PC-9 (cell line): ENCODE data around the gene RFX7. TPM values are rescaled to one million over a fixed set of nuclear protein-coding genes. Genes with fewer than 3 reads are reported as not detected.

Source experiments
- BruUV-seq: library from RNA; stranded (reverse); fragments of 400-500 nt; replicated peaks from 2 replicates; lab custom pipeline; 2021; lab: Mats Ljungman, UMichigan
- CTCF ChIA-PET: fragments of 300-600 bp; sonication (Branson Sonifier 250); formaldehyde crosslinking; loops from one replicate; lab custom pipeline; 2022; ENCODE audit warnings: antibody characterized with exemption; lab: Charles Lee
- POLR2A ChIA-PET: fragments of 300-600 bp; sonication (Branson Sonifier 250); formaldehyde crosslinking; loops from one replicate; lab custom pipeline; 2022; ENCODE audit warnings: antibody characterized with exemption; ENCODE audit not compliant: unreplicated experiment; lab: Charles Lee
- DNase-seq, 2 experiments: peaks; one replicate each; pipeline versions ENCODE4 v3.0.0 to v3.0.0-alpha.2; 2015 to 2022; ENCODE audit warnings: mixed read lengths in 1 of 2
- H2AFZ ChIP-seq: fragments of 200-600 bp; sonication (generic); 2 replicates; pipeline ENCODE4 v1.8.1; 2017; ENCODE audit warnings: antibody characterized with exemption
- H3F3A ChIP-seq: fragments of 200-600 bp; sonication (generic); 2 replicates; pipeline ENCODE4 v1.8.1; 2017; ENCODE audit warnings: antibody characterized with exemption, mild to moderate bottlenecking, low read depth; ENCODE audit not compliant: insufficient read depth
- H3K27ac ChIP-seq: fragments of 200-600 bp; sonication (generic); 2 replicates; pipeline ENCODE4 v1.6.1; 2016; ENCODE audit warnings: mixed run types
- H3K27me3 ChIP-seq: fragments of 200-600 bp; sonication (generic); 2 replicates; pipeline ENCODE4 v1.6.1; 2016; ENCODE audit warnings: low read depth, mixed run types; ENCODE audit not compliant: insufficient read depth
- H3K36me3 ChIP-seq: fragments of 200-600 bp; sonication (generic); 2 replicates; pipeline ENCODE4 v1.6.1; 2016; ENCODE audit warnings: low read depth, mixed run types
- H3K4me1 ChIP-seq: fragments of 200-600 bp; sonication (generic); replicated peaks from 2 replicates; pipeline ENCODE4 v1.6.1; 2016; ENCODE audit warnings: mixed run types; ENCODE audit not compliant: insufficient read depth
- H3K4me2 ChIP-seq: fragments of 200-600 bp; sonication (generic); 2 replicates; pipeline ENCODE4 v1.6.1; 2017; ENCODE audit warnings: mixed run types
- H3K4me3 ChIP-seq: fragments of 200-600 bp; sonication (generic); 2 replicates; pipeline ENCODE4 v1.6.1; 2016; ENCODE audit warnings: mixed run types
- H3K79me2 ChIP-seq: fragments of 200-600 bp; sonication (generic); 2 replicates; pipeline ENCODE4 v1.6.1; 2017; ENCODE audit warnings: low read depth, mixed run types
- H3K9me2 ChIP-seq: fragments of 200-600 bp; sonication (generic); 2 replicates; pipeline ENCODE4 v1.8.1; 2017; ENCODE audit warnings: mild to moderate bottlenecking; ENCODE audit not compliant: insufficient read depth
- H3K9me3 ChIP-seq: fragments of 200-600 bp; sonication (generic); 2 replicates; pipeline ENCODE4 v1.8.1; 2016; ENCODE audit warnings: low read depth; ENCODE audit not compliant: insufficient read depth
- H4K20me1 ChIP-seq: fragments of 200-600 bp; sonication (generic); 2 replicates; pipeline ENCODE4 v1.8.1; 2017; ENCODE audit not compliant: insufficient read depth
- EZH2 ChIP-seq: fragments of 200-600 bp; sonication (generic); IDR thresholded peaks from 2 replicates; pipeline ENCODE4 v1.8.0; 2017; ENCODE audit warnings: antibody characterized with exemption, low read depth
- intact Hi-C: fragments of 100-400 bp; cut with micrococcal nuclease; formaldehyde crosslinking; loops from one replicate; pipeline ENCODE4 v1.10.0; 2022; ENCODE audit not compliant: unreplicated experiment
- total RNA-seq: library from RNA; stranded (reverse); gene quantifications from 2 replicates; pipeline ENCODE4 v1.2.3, GENCODE V29; 2021
- TF ChIP-seq, protein P1 (sequence below): fragments of 200-600 bp; sonication (generic); conservative IDR thresholded peaks from 2 replicates; pipeline ENCODE4 v1.6.1; 2017; ENCODE audit warnings: mixed run types, antibody characterized with exemption, mild to moderate bottlenecking, moderate library complexity

The RFX7 gene
- total RNA-seq, 1 experiment from 2014 or later, result 24.6 TPM

DNA sequence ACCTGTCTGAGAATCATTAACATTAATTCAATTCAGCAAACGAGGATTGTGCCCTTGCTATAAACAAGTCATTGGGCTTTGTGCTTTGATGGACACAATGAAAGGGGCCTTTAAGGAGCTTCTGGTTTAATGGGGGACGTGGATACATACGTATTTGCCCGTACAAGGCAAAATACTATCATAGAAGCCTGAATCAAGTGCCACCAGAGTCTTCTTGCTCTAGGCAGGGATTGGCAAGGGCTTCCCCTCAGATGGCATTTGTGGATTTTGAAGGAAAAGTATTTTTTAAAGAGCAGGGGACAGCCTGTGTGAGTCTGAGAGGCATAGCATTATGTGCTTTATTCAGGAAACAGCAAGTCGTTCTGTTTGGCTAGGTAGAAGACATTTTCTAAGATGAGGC, 166.6 kb downstream of the RFX7 start:
- TF ChIP-seq, protein P1, sequence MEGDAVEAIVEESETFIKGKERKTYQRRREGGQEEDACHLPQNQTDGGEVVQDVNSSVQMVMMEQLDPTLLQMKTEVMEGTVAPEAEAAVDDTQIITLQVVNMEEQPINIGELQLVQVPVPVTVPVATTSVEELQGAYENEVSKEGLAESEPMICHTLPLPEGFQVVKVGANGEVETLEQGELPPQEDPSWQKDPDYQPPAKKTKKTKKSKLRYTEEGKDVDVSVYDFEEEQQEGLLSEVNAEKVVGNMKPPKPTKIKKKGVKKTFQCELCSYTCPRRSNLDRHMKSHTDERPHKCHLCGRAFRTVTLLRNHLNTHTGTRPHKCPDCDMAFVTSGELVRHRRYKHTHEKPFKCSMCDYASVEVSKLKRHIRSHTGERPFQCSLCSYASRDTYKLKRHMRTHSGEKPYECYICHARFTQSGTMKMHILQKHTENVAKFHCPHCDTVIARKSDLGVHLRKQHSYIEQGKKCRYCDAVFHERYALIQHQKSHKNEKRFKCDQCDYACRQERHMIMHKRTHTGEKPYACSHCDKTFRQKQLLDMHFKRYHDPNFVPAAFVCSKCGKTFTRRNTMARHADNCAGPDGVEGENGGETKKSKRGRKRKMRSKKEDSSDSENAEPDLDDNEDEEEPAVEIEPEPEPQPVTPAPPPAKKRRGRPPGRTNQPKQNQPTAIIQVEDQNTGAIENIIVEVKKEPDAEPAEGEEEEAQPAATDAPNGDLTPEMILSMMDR, result no peak
- TF ChIP-seq EZH2, result no peak
- Histone ChIP-seq H3K27ac (no peak overlapping the region), H3K9me3 (no peaks in the 10 kb centered on the region), H3K27me3 (no peaks in the 10 kb centered on the region), H3K4me3 (no peak overlapping the region), H3K9me2 (no peaks in the 10 kb centered on the region), H3K79me2 (no peaks in the 10 kb centered on the region), H3K4me1 (peaks cover 9% of the 10 kb centered on the region; the same call in 1 of the 2 replicates), H2AFZ (no peak overlapping the region), H4K20me1 (no peaks in the 10 kb centered on the region), H3F3A (no peaks in the 10 kb centered on the region), H3K4me2 (no peak overlapping the region), H3K36me3 (no peaks in the 10 kb centered on the region)
- BruUV-seq, result no TSS peak
- ChIA-PET POLR2A (no interaction called here), CTCF (no interaction called here)
- intact Hi-C loops, result no loop called here
- DNase-seq, result no peak

DNA sequence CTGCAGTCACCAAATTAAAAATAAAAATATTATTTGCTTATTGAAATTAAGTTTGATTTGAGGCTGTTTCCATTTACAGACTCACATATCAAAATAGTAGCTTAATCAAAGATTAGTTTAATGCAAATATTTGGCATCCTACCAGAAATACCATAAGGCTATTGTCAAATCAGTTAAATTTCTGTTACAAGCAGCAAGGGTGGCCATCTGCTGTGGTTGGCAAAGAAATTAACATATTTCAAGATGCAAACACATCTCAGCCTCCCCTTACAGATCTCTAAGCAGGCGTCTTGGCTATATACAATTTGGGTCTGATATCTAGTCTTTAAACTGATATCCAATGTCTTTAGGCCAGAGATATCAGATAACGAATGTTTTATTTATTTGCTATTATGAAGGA, 167.0 kb downstream of the RFX7 start:
- Histone ChIP-seq H3K36me3 (no peaks in the 10 kb centered on the region), H4K20me1 (no peaks in the 10 kb centered on the region), H3K4me2 (no peak overlapping the region), H3K27me3 (no peaks in the 10 kb centered on the region), H3K79me2 (no peaks in the 10 kb centered on the region), H3K4me3 (no peak overlapping the region), H3K4me1 (peaks cover 5% of the 10 kb centered on the region; the same call in 1 of the 2 replicates), H3K9me3 (no peaks in the 10 kb centered on the region), H3K27ac (no peak overlapping the region), H3K9me2 (no peaks in the 10 kb centered on the region), H2AFZ (no peak overlapping the region), H3F3A (no peaks in the 10 kb centered on the region)
- BruUV-seq, result no TSS peak
- intact Hi-C loops, result no loop called here
- CTCF ChIA-PET, result no interaction called here
- POLR2A ChIA-PET, result no interaction called here
- TF ChIP-seq EZH2, result no peak
- TF ChIP-seq, protein P1, result no peak
- DNase-seq, result no peak

DNA sequence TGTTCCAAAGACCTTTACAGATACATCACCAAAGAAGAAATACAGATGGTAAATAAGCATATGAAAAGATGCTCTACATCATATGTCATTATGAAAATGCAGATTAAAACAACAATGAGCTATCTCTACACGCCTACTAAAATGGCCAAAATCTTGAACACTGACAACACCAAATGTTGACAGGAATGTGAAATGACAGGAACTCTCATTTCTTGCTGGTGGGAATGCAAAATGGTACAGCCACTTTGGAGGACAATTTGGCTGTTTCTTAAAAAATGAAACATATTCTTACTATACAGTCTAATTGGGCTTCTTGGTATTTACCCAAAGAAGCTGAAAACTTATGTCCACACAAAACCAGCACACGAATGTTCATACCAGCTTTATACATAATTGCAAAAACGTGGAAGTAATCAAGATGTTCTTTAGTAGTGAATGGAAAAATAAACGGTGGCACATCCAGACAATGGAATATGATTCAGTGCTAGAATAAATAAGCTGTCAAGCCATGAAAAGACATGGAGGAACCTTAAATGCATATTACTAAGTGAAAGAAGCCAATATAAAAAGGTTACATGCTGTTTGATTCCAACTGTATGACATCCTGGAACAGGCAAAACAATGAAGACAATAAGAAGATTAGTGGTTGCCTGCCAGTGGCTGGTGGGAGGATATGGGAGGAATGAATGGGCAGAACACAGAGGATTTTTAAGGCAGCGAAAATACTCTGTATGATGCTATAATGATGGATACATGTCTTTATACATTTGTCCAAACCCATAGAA, 169.0 kb downstream of the RFX7 start:
- Histone ChIP-seq H3F3A (no peaks in the 10 kb centered on the region), H3K9me2 (no peaks in the 10 kb centered on the region), H3K27me3 (no peaks in the 10 kb centered on the region), H2AFZ (no peak overlapping the region), H3K9me3 (no peaks in the 10 kb centered on the region), H3K4me3 (no peak overlapping the region), H3K27ac (no peak overlapping the region), H3K4me1 (no peaks in the 10 kb centered on the region), H3K36me3 (no peaks in the 10 kb centered on the region), H3K4me2 (no peak overlapping the region), H4K20me1 (no peaks in the 10 kb centered on the region), H3K79me2 (no peaks in the 10 kb centered on the region)
- intact Hi-C loops, result no loop called here
- DNase-seq, result no peak
- ChIA-PET CTCF (interaction anchor here (0.6 to 0.7 kb wide), 2 partner anchors 151 to 271 kb away, joined by 3 read pairs; no protein-coding TSS in a partner anchor), POLR2A (no interaction called here)
- no TSS peak for BruUV-seq
- TF ChIP-seq, protein P1, result no peak
- no peak for TF ChIP-seq EZH2
